ENCODE data around the gene ADGRL1.
"Not testable (repeated sequence)": the region's sequence is repeated elsewhere in the genome, so short reads cannot be mapped to it uniquely, and the experiment has no call there.

ADGRL1 gene

DNA sequence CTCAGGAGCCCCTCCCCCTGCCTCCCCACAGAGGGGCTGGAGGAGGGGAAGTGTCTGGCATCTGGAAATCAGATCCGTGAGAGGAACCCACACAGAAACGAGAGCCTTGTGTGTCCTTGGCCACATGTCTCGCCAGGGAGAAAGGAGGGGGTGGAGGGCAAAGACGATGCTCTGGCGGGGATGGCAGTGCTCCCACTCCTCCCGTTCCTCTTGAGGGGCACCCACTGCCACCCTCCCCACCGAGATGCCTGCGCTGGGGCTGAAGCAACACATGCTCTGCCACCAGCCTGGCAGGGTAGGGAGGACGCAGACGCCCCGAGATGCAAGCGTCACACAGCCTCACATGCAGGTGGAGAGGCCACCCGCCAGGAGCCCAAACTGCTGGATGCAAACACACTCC lies 2.8 kb downstream of the ADGRL1 start:
- Histone ChIP-seq H3K27ac (no peak overlapping the region), H3K4me3 (ENCODE audit: low read depth, low read length) (no peak overlapping the region), H3K27me3 (ENCODE audit: insufficient read depth, low read depth, severe bottlenecking) (no peaks in the 10 kb centered on the region), H3K9me3 (ENCODE audit: severe bottlenecking) (no peaks in the 10 kb centered on the region), H3K36me3 (no peaks in the 10 kb centered on the region)
- no peak for DNase-seq
- TF ChIP-seq, protein P1, sequence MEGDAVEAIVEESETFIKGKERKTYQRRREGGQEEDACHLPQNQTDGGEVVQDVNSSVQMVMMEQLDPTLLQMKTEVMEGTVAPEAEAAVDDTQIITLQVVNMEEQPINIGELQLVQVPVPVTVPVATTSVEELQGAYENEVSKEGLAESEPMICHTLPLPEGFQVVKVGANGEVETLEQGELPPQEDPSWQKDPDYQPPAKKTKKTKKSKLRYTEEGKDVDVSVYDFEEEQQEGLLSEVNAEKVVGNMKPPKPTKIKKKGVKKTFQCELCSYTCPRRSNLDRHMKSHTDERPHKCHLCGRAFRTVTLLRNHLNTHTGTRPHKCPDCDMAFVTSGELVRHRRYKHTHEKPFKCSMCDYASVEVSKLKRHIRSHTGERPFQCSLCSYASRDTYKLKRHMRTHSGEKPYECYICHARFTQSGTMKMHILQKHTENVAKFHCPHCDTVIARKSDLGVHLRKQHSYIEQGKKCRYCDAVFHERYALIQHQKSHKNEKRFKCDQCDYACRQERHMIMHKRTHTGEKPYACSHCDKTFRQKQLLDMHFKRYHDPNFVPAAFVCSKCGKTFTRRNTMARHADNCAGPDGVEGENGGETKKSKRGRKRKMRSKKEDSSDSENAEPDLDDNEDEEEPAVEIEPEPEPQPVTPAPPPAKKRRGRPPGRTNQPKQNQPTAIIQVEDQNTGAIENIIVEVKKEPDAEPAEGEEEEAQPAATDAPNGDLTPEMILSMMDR (IDR thresholded peaks at IDR 0.05; ENCODE audit: low read depth, low read length), result no peak

DNA sequence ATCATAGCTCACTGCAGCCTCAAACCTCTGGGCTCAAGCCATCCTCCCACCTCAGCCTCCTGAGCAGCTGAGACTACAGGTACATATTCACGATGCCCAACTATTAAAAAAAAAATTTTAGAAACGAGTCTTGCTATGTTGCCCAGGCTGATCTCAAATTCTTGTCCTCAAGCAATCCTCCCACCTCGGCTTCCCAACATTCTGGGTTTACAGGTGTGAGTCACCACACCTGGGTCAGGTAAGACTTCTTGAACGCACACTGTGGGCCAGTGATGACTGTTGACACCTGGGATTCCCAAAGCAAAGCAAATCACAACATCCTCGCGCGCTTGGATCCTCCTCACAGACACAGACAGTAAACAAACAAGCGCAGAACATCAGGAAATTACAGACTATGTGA lies 4.5 kb downstream of the ADGRL1 start:
- not testable (repeated sequence) for H3K27ac ChIP-seq; H3K4me3 ChIP-seq (ENCODE audit: low read depth, low read length); H3K27me3 ChIP-seq (ENCODE audit: insufficient read depth, low read depth, severe bottlenecking); DNase-seq; H3K9me3 ChIP-seq (ENCODE audit: severe bottlenecking); H3K36me3 ChIP-seq

DNA sequence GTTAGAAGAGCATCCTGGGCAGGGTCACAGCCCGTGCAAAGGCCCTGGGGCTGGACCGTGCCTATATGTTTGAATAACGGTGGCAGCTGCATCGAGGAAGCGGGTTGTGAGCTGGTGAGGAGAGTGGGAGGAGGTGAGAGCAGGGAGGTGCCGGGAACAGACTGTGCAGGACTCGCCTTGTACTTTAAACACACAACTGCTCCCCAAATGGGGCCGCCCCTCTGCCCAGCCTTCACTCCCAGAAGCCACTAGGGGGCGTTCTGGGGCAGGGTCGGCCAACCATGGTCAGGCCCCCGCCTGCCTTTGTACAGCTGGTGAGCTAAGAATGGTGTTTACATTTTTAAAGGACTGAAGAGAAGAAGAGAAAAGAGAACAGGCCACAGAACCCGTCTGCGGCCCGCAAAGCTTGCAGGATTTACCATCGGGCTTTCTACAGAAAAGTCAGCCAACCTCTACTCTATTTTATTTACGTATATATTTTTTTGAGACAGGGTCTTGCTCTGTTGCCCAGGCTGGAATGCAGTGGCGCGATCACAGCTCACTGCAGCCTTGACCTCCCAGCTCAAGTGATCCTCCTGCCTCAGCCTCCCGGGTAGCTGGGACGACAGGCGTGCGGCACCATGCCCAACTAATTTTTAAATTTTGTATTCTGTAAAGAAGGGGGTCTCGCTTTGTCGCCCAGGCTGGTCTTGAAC lies 5.7 kb downstream of the ADGRL1 start:
- H3K4me3 ChIP-seq (ENCODE audit: low read depth, low read length); H3K36me3 ChIP-seq; H3K9me3 ChIP-seq (ENCODE audit: severe bottlenecking); H3K27ac ChIP-seq; H3K27me3 ChIP-seq (ENCODE audit: insufficient read depth, low read depth, severe bottlenecking): not testable (repeated sequence)
- TF ChIP-seq, protein P1 (IDR thresholded peaks at IDR 0.05; ENCODE audit: low read depth, low read length), result peak; percentile 64
- peak; percentile 62 for DNase-seq

DNA sequence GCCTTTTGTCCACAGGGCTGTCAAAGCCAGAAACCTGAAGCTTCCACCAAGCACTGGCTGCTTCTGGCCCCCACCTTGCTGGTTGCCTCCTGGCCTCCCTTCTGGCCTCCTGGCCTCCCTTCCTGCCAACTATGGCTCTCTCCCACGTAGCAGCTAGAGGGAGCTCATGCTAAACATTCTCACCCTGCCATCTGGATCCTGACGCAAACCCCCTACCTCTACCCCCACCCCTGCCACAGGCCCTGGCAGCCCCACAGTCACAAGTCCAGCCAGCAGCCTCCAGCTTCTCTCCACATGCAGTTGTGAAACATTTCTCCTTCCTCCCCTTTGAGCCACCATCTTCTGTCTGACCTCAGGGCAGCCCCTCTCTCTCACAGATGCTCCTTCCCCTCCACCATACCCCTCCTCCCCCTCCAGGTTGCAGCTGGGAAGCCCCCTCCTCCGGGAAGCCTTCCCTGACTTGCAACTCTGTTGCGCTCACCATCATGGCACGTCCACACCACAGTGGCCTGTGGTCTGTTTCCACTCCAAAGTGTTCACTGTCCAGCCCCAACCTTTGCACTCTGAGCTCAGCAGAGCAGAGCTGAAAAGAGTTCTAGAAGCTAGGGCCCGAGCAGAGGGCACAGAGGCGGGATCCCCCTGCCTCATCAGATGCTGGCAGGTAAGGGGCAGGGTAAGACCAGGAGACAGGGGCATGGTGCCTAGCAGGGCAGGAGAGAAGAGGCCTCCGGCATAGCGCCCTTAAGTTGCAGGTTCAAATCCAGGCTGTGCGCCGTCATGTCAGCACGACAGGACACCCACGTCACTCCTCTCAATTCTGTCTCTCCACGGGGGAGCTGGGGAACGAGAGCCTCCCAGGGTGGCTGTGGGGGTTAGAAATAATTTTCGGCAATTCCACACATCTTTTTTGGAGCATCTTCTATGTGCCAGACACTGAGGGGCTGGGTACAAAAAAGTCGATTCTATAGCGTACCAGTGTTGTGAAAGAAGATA lies 7.3 kb downstream of the ADGRL1 start:
- no peak for DNase-seq
- TF ChIP-seq, protein P1 (IDR thresholded peaks at IDR 0.05; ENCODE audit: low read depth, low read length), result peak; percentile 32; the same call in 1 of the 2 replicates
- Histone ChIP-seq H3K9me3 (ENCODE audit: severe bottlenecking) (no peaks in the 10 kb centered on the region), H3K4me3 (ENCODE audit: low read depth, low read length) (no peak overlapping the region), H3K27me3 (ENCODE audit: insufficient read depth, low read depth, severe bottlenecking) (no peaks in the 10 kb centered on the region), H3K36me3 (no peaks in the 10 kb centered on the region), H3K27ac (no peak overlapping the region)

DNA sequence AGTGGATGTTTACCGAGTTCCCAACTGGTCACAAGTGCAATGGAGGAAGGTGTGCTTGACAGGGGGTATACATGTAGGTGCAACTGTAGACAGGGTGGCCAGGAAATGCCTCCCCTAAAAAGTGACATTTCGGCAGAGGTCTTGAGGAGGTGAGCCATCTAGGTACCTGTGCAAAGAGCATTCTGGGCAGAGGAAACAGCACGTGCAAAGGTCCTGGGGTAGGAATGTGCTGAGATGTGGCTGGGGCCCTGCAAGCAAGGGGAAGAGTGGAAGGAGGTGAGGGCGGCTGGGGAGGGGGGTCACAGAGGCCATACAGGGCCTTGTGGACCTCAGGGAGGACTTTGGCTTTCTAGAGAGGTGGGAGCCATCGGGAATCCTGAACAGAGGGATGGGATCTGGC lies 8.1 kb downstream of the ADGRL1 start:
- no peaks in the 10 kb centered on the region for H3K27me3 ChIP-seq (ENCODE audit: insufficient read depth, low read depth, severe bottlenecking)
- TF ChIP-seq, protein P1 (IDR thresholded peaks at IDR 0.05; ENCODE audit: low read depth, low read length), result no peak
- no peaks in the 10 kb centered on the region for H3K9me3 ChIP-seq (ENCODE audit: severe bottlenecking)
- DNase-seq, result no peak
- no peak overlapping the region for H3K27ac ChIP-seq
- H3K4me3 ChIP-seq (ENCODE audit: low read depth, low read length), result no peak overlapping the region
- no peaks in the 10 kb centered on the region for H3K36me3 ChIP-seq

DNA sequence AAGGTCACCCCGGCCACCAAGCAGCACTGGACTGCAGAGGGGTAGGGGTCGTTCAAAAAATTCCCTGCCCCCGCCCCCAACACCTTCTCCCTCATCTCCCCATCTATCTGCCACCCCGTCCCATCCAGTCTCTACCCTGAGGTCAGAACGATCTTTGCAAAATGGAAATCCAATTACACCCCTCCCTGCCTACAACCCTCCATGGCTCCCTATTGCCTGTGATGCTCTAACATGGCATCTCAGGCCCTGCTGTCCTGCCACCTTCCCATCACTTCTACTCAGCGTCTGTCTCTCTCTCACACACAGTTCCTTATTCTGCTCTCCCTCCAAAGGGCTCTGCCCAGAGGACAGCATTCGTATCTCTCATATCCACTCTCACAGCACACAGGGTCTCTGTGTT lies 8.7 kb downstream of the ADGRL1 start:
- not testable (repeated sequence) for H3K36me3 ChIP-seq; H3K4me3 ChIP-seq (ENCODE audit: low read depth, low read length); H3K9me3 ChIP-seq (ENCODE audit: severe bottlenecking); DNase-seq; H3K27ac ChIP-seq; H3K27me3 ChIP-seq (ENCODE audit: insufficient read depth, low read depth, severe bottlenecking)

All from WERI-Rb-1 (cell line).